H9 (cell line): ENCODE results near the gene DCAF4. TPM values are rescaled to one million over a fixed set of nuclear protein-coding genes. Genes with fewer than 3 reads are reported as not detected.

ENCODE experiments used
- DNase-seq: peaks from one replicate; pipeline ENCODE4 v3.0.0-alpha.2; 2017
- H2AFZ ChIP-seq: one replicate; pipeline ENCODE4 v1.6.1; 2013; ENCODE audit warnings: mild to moderate bottlenecking, low read length, control low read depth, moderate library complexity
- H2AK5ac ChIP-seq: 2 replicates; pipeline ENCODE4 v1.6.1; 2013; ENCODE audit warnings: low read length, control low read depth, mixed read lengths; ENCODE audit not compliant: insufficient read length
- H2BK120ac ChIP-seq: one replicate; pipeline ENCODE4 v1.6.1; 2013; ENCODE audit warnings: low read depth, mild to moderate bottlenecking, low read length, control low read depth, inconsistent platforms; ENCODE audit not compliant: poor library complexity, severe bottlenecking
- H2BK12ac ChIP-seq: 2 replicates; pipeline ENCODE4 v1.6.1; 2013; ENCODE audit warnings: low read length, control low read depth, mixed read lengths, low read depth; ENCODE audit not compliant: insufficient read length
- H2BK15ac ChIP-seq: 2 replicates; pipeline ENCODE4 v1.6.1; 2013; ENCODE audit warnings: low read depth, low read length, control low read depth
- H2BK20ac ChIP-seq: one replicate; pipeline ENCODE4 v1.6.1; 2013; ENCODE audit warnings: low read depth, mild to moderate bottlenecking, low read length, control low read depth, inconsistent platforms; ENCODE audit not compliant: poor library complexity, severe bottlenecking
- H2BK5ac ChIP-seq: 2 replicates; pipeline ENCODE4 v1.6.1; 2013; ENCODE audit warnings: low read length, control low read depth, mixed read lengths; ENCODE audit not compliant: insufficient read length
- H3K14ac ChIP-seq: 2 replicates; pipeline ENCODE4 v1.6.1; 2013; ENCODE audit warnings: low read length, control low read depth; ENCODE audit not compliant: insufficient read depth
- H3K18ac ChIP-seq: 2 replicates; pipeline ENCODE4 v1.6.1; 2013; ENCODE audit warnings: low read depth, mild to moderate bottlenecking, mixed read lengths, low read length, control low read depth; ENCODE audit not compliant: insufficient read length
- H3K23ac ChIP-seq: 2 replicates; pipeline ENCODE4 v1.6.1; 2013; ENCODE audit warnings: low read length, control low read depth, mixed read lengths, low read depth; ENCODE audit not compliant: insufficient read length
- H3K23me2 ChIP-seq: 2 replicates; pipeline ENCODE4 v1.6.1; 2013; ENCODE audit warnings: low read depth, mild to moderate bottlenecking, mixed read lengths, low read length, control low read depth; ENCODE audit not compliant: insufficient read length, poor library complexity, severe bottlenecking
- H3K27ac ChIP-seq: 2 replicates; pipeline ENCODE4 v1.5.1; 2013; ENCODE audit warnings: low read length, control low read depth, mixed read lengths, low read depth; ENCODE audit not compliant: insufficient read length
- H3K27me3 ChIP-seq: 2 replicates; pipeline ENCODE4 v1.6.1; 2013; ENCODE audit warnings: low read length, control low read depth, inconsistent platforms; ENCODE audit not compliant: insufficient read depth
- H3K4ac ChIP-seq: 2 replicates; pipeline ENCODE4 v1.6.1; 2013; ENCODE audit warnings: low read depth, mild to moderate bottlenecking, control low read depth, inconsistent platforms, low read length, moderate library complexity
- H3K4me1 ChIP-seq: 2 replicates; pipeline ENCODE4 v1.6.1; 2013; ENCODE audit warnings: low read length, control low read depth, inconsistent platforms; ENCODE audit not compliant: insufficient read depth
- H3K4me2 ChIP-seq: 2 replicates; pipeline ENCODE4 v1.6.1; 2013; ENCODE audit warnings: low read length, control low read depth, mixed read lengths; ENCODE audit not compliant: insufficient read length, insufficient read depth
- H3K56ac ChIP-seq: 2 replicates; pipeline ENCODE4 v1.6.1; 2013; ENCODE audit warnings: low read depth, mild to moderate bottlenecking, mixed read lengths, low read length, control low read depth; ENCODE audit not compliant: insufficient read length
- H3K79me1 ChIP-seq: 2 replicates; pipeline ENCODE4 v1.6.1; 2013; ENCODE audit warnings: low read depth, mild to moderate bottlenecking, moderate library complexity, low read length, control low read depth, inconsistent platforms; ENCODE audit not compliant: insufficient read depth, poor library complexity, severe bottlenecking
- H3K79me2 ChIP-seq: 2 replicates; pipeline ENCODE4 v1.6.1; 2013; ENCODE audit warnings: low read length, control low read depth, inconsistent platforms; ENCODE audit not compliant: insufficient read depth
- H3K9ac ChIP-seq: 2 replicates; pipeline ENCODE4 v1.6.1; 2013; ENCODE audit warnings: low read length, control low read depth, mixed read lengths; ENCODE audit not compliant: insufficient read length; ENCODE audit errors: extremely low read depth
- H3K9me3 ChIP-seq: one replicate; pipeline ENCODE4 v1.6.1; 2013; ENCODE audit warnings: low read depth, low read length, inconsistent platforms; ENCODE audit not compliant: control insufficient read depth
- H3T11ph ChIP-seq: one replicate; pipeline ENCODE4 v1.6.1; 2013; ENCODE audit warnings: mild to moderate bottlenecking, low read length, control low read depth, inconsistent platforms
- H4K20me1 ChIP-seq: one replicate; pipeline ENCODE4 v1.6.1; 2013; ENCODE audit not compliant: control insufficient read depth, insufficient read length, insufficient read depth
- H4K5ac ChIP-seq: 2 replicates; pipeline ENCODE4 v1.6.1; 2013; ENCODE audit warnings: low read depth, mild to moderate bottlenecking, mixed read lengths, low read length, control low read depth; ENCODE audit not compliant: insufficient read length
- H4K8ac ChIP-seq: replicated peaks from 2 replicates; pipeline ENCODE4 v1.6.1; 2013; ENCODE audit warnings: low read length, control low read depth, mixed read lengths, low read depth; ENCODE audit not compliant: insufficient read length
- H4K91ac ChIP-seq: 2 replicates; pipeline ENCODE4 v1.6.1; 2013; ENCODE audit warnings: low read depth, mild to moderate bottlenecking, moderate library complexity, mixed read lengths, low read length, control low read depth; ENCODE audit not compliant: insufficient read length
- H3K27ac Mint-ChIP-seq, 3 experiments: 2 replicates in 2 of 3; 3 replicates in 1 of 3; pipeline ENCODE4 v1.8.0; 2020 to 2021; ENCODE audit warnings: mixed read lengths in 3 of 3, mild to moderate bottlenecking in 1 of 3, moderate library complexity in 1 of 3
- H3K27me3 Mint-ChIP-seq: 2 replicates; pipeline ENCODE4 v1.8.0; 2021; ENCODE audit warnings: low read depth, mild to moderate bottlenecking, moderate library complexity, mixed read lengths
- H3K36me3 Mint-ChIP-seq, 3 experiments: 2 replicates in 2 of 3; 3 replicates in 1 of 3; pipeline ENCODE4 v1.8.0; 2020 to 2021; ENCODE audit warnings: low read depth in 3 of 3, mixed read lengths in 3 of 3; ENCODE audit not compliant: insufficient read depth in 1 of 3
- H3K4me1 Mint-ChIP-seq, 2 experiments: 2 replicates each; pipeline ENCODE4 v1.8.0; 2020; ENCODE audit warnings: mixed read lengths in 2 of 2
- H3K4me3 Mint-ChIP-seq, 2 experiments: 2 replicates in 1 of 2; 3 replicates in 1 of 2; pipeline ENCODE4 v1.8.0; 2020 to 2021; ENCODE audit warnings: mild to moderate bottlenecking in 2 of 2, mixed read lengths in 2 of 2, moderate library complexity in 1 of 2
- H3K9me3 Mint-ChIP-seq, 2 experiments: 2 replicates in 1 of 2; 3 replicates in 1 of 2; pipeline ENCODE4 v1.8.0; 2020; ENCODE audit warnings: mild to moderate bottlenecking in 2 of 2, mixed read lengths in 2 of 2, moderate library complexity in 1 of 2
- WGBS: extraction: QIAGEN DNeasy Blood & Tissue Kit; methylation state at CpG from one replicate; pipeline ENCODE4 v1.1.7; 2013; ENCODE audit warnings: missing lambda C conversion rate, low lambda C conversion rate, mixed read lengths; ENCODE audit not compliant: insufficient read length; ENCODE audit errors: extremely low coverage; 5-methylcytosine and 5-hydroxymethylcytosine counted together
- total RNA-seq: library from RNA; stranded (reverse); gene quantifications from 2 replicates; pipeline ENCODE4 v1.2.1, GENCODE V29; 2021
- TF ChIP-seq, protein P1 (sequence below): fragments of 200-600 bp; sonication (generic); conservative IDR thresholded peaks from 3 replicates; pipeline ENCODE4 v1.8.0; 2021; ENCODE audit warnings: antibody characterized with exemption, mild to moderate bottlenecking

The DCAF4 gene
- total RNA-seq, 1 experiment from 2014 or later, result 32.0 TPM

DNA sequence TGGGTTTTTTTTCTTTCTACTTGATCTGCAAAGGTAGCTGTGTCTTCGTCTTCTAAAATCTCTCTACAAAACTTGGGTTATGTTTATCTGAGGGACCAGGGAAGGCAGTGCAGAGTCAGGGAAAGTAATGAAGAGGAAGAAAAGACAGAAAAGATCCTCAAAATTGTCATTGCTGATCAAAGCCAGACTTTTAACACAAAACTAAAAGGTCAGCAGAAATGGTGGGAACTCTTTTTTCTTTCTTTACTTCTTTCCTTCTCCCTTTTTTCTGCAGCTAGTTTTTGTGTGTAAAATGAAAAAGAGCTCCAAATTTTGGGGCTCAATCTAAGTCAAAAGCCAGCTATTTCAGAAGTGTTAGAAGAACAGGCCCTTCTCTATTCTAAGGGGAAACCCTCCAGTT lies 44.2 kb upstream of the DCAF4 start:
- Histone ChIP-seq H3T11ph (no peak overlapping the region), H3K27me3 (no peaks in the 10 kb centered on the region), H3K9me3 (peaks cover 6% of the 10 kb centered on the region), H2AK5ac (no peak overlapping the region), H3K56ac (no peak overlapping the region), H3K9ac (no peak overlapping the region), H3K79me1 (no peaks in the 10 kb centered on the region), H2BK12ac (no peak overlapping the region), H3K27ac (no peak overlapping the region), H3K4me2 (no peak overlapping the region), H3K4me1 (peaks cover under 1% of the 10 kb centered on the region; the same call in 1 of the 2 replicates), H3K23me2 (no peaks in the 10 kb centered on the region), H2BK20ac (no peak overlapping the region), H3K4ac (no peak overlapping the region), H3K14ac (no peak overlapping the region), H2BK120ac (no peak overlapping the region), H4K20me1 (no peaks in the 10 kb centered on the region), H4K8ac (no peak overlapping the region), H3K79me2 (no peaks in the 10 kb centered on the region), H2BK5ac (no peak overlapping the region), H4K5ac (no peak overlapping the region), H3K18ac (no peak overlapping the region), H2AFZ (no peak overlapping the region), H3K23ac (no peak overlapping the region), H4K91ac (no peak overlapping the region), H2BK15ac (no peak overlapping the region)
- Mint-ChIP-seq H3K9me3 (peaks cover 6 to 8% of the 10 kb centered on the region in 2 experiments; a peak in 4 of 5 replicates), H3K4me3 (no peak overlapping the region), H3K36me3 (peaks cover 0 to 4% (median under 1%) of the 10 kb centered on the region in 3 experiments; a peak in 3 of 7 replicates), H3K27ac (no peak overlapping the region), H3K4me1 (peaks cover 21 to 33% of the 10 kb centered on the region in 2 experiments), H3K27me3 (peaks cover 25% of the 10 kb centered on the region)
- TF ChIP-seq, protein P1, sequence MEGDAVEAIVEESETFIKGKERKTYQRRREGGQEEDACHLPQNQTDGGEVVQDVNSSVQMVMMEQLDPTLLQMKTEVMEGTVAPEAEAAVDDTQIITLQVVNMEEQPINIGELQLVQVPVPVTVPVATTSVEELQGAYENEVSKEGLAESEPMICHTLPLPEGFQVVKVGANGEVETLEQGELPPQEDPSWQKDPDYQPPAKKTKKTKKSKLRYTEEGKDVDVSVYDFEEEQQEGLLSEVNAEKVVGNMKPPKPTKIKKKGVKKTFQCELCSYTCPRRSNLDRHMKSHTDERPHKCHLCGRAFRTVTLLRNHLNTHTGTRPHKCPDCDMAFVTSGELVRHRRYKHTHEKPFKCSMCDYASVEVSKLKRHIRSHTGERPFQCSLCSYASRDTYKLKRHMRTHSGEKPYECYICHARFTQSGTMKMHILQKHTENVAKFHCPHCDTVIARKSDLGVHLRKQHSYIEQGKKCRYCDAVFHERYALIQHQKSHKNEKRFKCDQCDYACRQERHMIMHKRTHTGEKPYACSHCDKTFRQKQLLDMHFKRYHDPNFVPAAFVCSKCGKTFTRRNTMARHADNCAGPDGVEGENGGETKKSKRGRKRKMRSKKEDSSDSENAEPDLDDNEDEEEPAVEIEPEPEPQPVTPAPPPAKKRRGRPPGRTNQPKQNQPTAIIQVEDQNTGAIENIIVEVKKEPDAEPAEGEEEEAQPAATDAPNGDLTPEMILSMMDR, result no peak
- WGBS, result no CpG with 5 or more reads among the region's 1 CpG
- no peak for DNase-seq
